ENCODE data around the gene SLC39A8. TPM values are rescaled to one million over a fixed set of nuclear protein-coding genes. Genes with fewer than 3 reads are reported as not detected.
"Not testable (repeated sequence)": the region's sequence is repeated elsewhere in the genome, so short reads cannot be mapped to it uniquely, and the experiment has no call there.

Gene SLC39A8
- 97.6 and 99.3 TPM in 2 replicates for total RNA-seq

DNA sequence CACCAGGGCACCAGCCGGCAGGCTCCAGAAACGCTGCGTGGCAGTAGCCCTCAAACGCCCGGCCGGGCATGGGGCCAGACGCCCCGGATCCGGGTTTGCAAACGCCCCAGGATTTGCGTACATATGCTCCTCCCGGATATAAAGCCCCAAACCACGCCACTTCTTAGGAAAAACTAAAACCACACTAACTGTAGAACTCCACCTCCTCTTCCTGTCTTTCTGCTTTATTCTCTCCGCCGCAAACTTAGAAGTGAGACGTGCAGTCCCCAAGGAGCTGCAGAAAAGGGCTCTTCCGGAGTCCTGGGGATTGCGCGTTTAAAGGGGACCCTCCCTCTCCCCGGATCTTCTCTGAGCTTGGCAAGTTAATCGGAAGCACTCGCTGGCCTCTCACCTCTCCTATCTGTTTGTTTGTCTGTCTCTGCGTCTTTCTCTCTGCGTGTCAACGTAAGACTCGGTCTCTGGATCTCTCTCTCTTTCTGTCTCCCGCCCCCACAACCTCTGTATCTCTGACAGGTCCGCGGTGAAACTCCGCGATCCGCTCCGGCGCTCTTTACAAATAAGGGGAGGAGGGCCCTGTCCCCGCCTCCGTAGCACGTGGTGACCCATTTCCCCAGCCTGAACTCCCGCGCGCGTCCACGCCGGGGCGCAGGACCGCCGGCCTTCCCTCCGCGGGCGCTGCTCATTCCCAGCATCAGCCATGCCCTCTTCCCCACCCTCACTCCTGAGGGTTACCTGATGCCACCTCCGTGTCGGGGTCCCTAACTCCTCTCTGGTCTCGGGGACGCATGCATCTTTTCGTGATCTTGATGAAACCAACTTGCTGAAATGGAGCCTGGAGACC lies at the start of gene SLC39A8:
SLC39A8 (minus strand) TSS at position 529 of the 841 bp plus-strand sequence. CDS start 820 bp downstream, outside the sequence.
- intact Hi-C loops (cut with micrococcal nuclease): loop anchor here (1.0 to 5.0 kb wide), 24 partner anchors 10 to 1325 kb away; partner anchors contain the start of genes BDH2, CENPE, CISD2 and MANBA

DNA sequence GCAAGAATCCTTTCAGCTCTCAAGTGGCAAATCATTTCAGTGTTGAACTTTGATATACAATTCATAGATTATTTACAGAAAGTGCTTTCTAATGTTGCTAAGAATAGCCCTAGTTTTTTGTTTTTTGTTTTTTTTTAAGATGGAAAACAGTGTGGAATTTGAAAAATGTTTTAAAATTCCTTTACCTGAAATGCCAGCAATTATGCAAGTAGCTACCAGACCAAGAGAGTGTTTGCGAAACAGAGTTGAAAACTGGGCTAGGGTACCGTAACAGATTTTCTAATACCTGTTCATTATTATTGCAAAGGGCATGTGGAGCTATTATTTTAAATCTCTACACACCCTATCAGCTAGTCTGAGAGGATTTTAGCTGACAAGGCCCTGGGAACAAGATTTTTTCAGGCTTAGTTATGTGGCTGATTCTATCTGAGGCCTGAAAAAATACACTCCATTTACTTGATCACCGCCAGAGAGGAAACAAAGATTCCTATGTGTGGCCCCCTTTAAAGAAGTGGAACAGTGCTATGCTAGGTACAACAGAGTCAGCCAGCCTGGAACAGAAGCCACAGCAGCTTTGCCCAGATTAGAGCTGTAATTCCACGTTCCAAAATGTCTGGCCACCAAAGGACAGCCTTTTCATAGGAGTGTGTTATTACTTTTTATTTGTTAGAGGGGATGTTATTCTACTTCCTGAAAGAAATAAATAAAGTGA lies 46.9 kb upstream of the SLC39A8 start:
- intact Hi-C loops (cut with micrococcal nuclease): no loop called here

DNA sequence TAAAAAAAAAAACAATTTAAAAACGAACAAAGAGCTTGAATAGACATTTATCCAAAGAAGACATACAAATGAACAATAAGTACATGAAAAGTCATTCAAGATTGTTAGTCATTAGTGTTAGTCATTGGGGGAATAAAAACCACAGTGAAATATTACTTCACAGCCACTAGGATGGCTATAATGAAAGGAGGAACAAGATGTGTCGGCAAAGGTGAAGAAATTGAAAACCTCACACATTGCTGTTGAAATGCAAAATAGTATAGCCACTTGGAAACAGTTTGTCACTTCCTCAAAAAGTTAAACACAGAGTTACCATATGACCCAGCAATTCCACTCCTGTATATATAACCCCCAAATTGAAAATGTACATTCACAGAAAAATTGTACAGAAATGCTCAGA lies 45.2 kb upstream of the SLC39A8 start:
- intact Hi-C loops (cut with micrococcal nuclease): loop anchor here (1.0 kb wide), 1 partner anchor 45 kb away; the partner anchor contains the start of gene SLC39A8

DNA sequence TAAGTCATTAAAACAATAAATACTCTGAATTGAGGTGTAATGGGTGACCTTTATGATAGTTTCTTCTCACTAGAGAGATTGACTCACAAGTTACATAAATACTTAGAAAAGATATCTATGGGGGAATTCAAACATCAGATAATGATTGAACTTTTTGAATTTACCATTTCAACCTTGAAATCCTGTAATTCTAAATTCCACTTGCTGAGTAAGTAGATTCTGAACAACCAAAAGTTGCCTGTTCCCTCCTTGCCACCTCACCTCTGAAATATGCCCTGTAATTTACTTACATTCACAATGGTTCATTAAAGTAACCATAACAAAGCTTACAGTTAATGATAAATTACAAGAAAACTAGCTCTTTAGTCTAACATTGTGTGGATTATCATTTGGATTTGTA lies 43.3 kb upstream of the SLC39A8 start:
- intact Hi-C loops (cut with micrococcal nuclease): no loop called here

DNA sequence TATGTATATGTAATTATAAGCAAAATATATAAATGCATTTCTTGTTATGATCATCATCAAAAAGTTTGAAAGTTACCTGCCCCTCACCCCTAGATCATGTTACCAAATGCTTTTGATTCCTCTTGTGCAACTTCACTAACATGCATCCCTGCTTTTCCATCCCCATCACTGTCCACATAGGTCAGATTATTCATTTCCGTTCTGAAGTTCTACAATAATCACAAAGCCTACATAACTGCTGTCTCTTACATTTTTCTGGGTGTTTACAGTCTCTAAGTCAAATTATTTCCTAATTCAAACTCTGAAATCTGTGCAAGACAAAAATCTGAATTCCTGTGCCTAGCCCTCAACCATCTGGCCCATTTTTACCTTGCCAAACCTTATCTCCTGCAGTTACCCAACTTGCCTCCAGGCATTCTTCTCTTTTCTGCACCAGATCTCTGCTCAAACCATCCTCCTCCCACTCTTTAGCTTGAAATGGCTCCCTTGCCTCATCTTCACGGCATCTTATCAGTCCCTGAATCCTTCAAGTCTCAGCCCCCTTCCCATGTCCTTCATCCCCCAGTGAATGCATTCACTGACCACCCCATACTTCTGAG lies 42.4 kb upstream of the SLC39A8 start:
- intact Hi-C loops (cut with micrococcal nuclease): no loop called here

DNA sequence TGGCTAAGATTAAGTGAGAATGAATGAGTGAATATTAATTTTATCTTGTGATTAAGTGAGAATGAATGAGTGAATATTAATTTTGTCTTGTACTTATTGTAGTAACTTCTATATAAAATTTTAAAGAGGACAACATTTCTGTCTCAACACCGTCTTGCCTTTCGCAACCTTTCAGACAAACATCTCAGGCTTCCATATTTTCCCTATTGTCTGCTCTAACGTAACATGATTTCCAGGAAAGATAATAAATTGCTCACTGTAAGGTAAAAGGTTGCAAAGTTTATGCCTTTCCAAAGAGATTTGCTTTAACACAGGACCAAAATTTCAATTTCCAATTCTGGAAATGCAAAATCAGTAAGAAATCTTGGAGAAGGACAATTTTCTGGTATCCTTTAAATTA lies 41.7 kb upstream of the SLC39A8 start:
- intact Hi-C loops (cut with micrococcal nuclease): no loop called here

DNA sequence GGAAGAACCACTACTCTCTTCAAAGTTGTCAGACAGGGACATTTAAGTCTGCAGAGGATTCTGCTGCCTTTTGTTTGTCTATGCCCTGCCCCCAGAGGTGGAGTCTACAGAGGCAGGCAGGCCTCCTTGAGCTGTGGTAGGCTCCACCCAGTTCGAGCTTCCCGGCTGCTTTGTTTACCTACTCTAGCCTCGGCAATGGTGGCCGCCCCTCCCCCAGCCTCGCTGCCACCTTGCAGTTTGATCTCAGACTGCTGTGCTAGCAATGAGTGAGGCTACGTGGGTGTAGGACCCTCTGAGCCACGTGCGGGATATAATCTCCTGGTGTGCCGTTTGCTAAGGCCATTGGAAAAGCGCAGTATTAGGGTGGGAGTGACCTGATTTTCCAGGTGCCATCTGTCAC lies 35.0 kb upstream of the SLC39A8 start:
- intact Hi-C loops (cut with micrococcal nuclease): not testable (repeated sequence)

DNA sequence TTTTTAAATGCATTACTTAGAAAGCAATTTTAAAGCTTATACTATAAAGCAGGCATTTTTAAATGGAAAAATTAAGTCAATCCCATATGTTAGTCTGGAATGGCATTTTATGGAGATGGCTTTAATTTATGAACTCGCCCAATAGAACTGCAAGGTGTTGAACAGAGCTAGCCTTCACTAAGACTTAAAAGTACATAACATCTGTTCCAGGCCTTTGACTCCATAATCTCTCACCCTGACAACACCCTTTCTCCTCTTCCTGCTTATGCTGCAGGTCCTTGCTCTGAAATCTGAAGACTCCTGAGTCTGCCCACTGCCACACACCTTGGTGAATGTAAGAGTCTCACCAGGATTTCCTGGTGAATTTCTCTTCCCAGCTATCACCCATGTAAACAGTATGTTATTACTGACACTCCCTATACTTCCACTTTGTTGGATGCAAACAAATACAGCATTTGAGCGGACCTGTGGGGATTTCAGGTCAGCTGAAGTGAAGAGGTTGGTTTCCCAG lies 17.7 kb upstream of the SLC39A8 start:
- intact Hi-C loops (cut with micrococcal nuclease): no loop called here

DNA sequence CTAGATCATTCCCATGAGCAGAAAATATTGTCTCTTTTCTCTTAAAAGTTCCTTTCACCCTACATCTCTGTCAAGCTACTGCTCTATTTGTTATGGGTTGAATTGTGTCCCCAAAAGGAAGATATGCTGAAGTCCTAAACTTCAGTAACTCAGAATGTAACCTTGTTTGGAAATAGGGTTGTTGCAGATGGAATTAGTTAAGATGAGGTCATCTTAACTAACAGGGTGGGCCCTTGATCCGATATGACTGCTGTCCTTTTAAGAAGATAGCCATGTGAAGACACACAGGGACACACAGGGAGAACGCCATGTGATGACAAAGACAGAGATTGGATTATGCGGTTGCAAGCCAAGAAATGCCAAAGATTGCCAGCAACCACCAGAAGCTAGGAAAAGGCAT lies 12.8 kb upstream of the SLC39A8 start:
- intact Hi-C loops (cut with micrococcal nuclease): no loop called here

DNA sequence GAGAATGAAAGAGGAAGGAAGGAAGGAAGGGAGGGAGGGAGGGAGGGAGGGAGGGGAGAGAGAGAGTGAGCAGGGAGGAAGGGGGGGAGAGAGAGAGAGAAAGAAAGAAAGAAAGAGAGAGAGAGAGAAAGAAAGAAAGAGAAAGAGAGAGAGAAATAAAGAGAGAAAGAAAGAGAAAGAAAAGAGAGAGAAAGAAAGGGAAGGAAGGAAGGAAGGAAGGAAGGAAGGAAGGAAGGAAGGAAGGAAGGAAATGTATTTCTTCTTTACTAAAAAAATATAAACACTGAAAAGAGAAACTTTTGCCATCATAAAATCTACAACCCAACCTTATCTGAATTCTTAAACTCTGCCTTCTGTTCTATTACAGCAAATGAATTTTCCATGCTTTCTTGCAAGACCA lies 12.4 kb upstream of the SLC39A8 start:
- intact Hi-C loops (cut with micrococcal nuclease): not testable (repeated sequence)

DNA sequence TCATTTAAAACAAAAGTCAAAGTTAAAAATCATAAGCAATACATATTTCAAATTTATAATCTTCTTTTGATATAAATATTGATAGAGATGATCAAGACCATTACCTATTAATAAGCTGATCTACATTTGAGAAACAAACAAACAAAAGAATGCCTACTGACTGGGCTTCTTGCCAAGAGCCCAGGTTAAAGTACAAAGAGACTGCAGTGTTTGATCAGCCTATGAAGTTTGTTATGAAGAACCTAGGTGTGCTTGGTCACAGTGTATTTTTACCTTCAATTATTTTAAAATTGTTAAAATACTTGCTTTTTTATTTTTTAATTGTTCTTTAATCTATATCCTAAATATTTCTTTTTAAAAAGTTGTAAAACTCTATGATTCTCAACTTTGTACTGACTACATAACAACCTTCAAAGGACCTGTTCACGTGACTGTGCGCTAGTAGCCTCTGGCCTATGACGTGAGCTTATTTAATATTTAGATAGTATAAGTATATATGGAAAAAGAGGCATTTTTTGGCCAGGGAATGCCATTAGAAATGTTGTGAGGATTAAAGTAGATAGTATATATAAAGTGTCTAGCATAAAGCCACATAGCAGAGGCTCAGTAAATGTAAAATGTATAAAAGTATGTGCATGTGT lies 11.4 kb upstream of the SLC39A8 start:
- intact Hi-C loops (cut with micrococcal nuclease): no loop called here

DNA sequence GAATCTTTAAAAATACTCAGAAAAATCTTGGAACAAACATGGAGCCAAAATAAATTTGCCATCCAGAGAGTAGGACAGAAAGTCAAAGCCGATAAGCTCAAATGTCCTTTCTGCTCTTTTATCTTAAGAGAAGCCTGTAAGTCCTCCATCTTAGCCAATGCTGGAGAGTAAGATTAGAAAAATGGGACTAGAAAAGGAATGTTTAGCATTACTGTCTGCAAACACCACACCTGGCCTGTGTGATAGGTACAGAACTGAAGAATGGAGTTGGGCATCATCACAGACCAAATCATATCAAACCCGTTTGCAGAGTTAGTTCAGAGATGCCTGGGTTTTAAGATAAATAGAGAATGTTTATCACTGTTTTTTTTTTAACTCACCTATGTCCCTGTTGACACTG lies 10.5 kb upstream of the SLC39A8 start:
- intact Hi-C loops (cut with micrococcal nuclease): no loop called here

DNA sequence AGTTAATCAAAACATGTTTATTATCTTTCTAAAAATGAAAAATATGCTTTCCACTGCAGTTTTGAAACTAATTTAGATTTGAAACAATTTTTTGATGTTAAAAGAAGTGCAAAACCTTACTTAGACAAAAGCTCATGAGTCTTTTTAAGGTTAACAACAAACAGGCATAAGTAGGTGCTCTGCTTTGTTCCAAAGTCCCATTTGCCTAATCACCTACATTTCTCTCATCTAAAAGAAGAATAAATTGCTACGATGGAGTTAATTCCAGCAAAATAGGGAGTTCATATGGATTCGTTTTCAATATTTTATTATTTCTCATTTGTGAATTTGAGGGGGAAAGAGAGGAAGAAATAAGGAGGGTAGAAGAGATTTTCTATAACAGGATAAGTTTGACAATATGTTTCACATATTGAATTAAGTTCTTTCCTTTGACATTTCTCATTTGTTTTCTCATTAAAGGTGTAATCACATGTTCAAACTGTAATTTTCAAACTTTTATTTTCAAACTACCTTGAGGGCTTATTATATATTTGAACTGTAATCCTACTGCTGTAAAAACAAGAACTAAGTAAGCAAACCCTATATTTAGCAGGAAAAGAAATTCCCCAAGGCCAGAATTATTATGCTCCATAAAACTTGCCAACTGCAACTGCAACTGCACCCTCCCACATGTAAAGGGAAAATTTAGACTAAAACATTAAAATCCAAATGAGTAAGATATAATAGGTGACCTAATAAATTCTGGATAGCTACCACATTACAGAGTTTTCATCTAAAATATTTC lies 9.6 kb upstream of the SLC39A8 start:
- intact Hi-C loops (cut with micrococcal nuclease): no loop called here

DNA sequence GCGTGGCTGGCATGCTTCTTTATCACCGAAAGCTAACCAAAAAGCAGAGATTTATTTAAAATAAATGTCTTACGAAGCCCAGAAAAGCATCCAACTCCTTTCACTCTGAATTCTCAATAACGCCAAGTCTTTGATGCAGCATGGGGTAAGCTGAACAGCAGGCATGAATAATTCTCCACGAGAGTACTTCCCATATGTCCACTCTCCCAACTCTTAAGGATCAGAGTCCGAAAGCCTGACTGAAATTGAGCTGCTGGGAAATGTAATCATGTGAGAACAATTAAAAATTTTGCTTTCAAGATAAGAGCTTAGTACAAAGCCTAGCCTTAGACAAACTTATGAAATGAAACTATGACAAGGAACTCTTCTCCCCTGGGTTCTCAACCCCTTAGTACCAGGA lies 7.5 kb upstream of the SLC39A8 start:
- intact Hi-C loops (cut with micrococcal nuclease): no loop called here

DNA sequence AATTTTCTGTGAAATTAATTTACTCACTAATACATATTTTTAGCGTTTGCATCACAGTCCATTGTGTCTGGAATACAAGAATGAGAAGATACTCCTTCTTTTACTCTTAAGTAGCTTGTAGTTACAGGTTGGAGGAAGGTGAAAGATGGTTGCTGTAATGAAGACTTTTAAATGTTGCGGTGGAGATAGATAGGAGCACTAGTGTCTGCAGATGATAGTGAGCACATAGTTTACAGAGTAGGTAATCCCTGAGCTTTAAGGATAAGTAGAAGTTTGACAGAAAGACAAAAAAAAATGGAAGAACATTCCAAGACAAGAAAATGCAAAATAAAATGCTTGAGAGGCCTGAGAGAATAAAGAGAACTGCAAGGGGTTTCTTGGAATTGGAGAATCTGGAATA lies 5.4 kb upstream of the SLC39A8 start:
- intact Hi-C loops (cut with micrococcal nuclease): no loop called here

DNA sequence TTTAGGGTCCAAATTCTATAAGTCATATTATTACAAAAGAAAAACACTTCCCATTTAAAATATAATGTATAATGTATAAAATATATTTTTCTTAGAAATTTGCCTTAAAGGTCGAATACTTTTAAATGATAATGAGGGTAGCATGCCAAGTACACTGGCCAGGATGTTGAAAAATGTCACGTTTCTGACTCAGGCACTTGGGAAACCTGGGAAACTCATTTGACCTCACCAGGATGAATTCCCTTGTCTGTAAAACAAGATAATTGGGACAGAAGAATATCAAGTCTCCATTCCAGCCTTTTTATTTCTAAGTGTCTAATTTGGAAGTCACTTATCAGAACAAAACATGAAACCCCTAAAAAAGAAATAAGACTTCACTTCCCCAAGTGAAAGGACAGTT lies 3.4 kb upstream of the SLC39A8 start:
- intact Hi-C loops (cut with micrococcal nuclease): loop anchor here (5.0 kb wide), 1 partner anchor 1141 kb away; no protein-coding TSS in a partner anchor

DNA sequence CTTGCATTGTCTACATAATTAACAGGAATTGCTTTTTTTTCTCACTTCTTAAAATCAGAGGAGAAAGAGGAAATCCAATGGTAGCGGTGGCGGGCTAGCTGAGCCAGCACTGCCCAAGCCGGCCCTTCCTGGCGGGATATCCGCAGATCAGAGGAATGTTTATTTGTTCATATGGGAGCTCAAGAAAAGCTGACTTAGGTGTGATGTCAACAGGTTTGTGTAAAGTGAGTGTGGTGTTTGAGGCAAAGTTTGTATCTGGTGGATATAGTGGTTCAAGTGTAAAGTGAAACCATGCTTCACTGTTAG lies 466 bp upstream of the SLC39A8 start:
- intact Hi-C loops (cut with micrococcal nuclease): loop anchor here (1.0 to 5.0 kb wide), 21 partner anchors 45 to 1325 kb away; partner anchors contain the start of genes BDH2, CENPE, CISD2 and PPP3CA

DNA sequence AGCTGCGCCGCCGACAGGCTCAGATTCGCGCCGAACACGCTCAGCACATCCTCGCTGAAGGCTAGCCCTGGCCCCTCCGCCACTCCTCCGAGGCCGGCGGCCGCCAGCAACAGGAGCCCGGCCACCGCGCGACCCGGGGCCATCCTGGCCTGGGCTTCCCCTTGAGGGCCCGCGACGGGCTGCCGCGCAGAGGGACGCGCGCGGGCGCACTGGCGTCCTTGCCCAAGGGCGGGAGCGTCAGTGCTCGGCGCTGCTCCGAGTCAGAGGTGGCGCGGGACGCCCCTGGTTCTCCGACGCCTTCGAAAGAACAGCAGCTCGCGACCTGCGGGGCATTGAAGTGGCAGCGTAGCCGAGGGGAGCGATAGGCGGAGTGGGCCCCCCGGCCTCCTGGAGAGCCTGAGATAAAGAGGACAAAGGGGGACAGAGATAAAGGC lies 745 bp downstream of the SLC39A8 start:
- intact Hi-C loops (cut with micrococcal nuclease): loop anchor here (1.0 to 5.0 kb wide), 6 partner anchors 9 to 1177 kb away; partner anchors contain the start of gene MANBA

DNA sequence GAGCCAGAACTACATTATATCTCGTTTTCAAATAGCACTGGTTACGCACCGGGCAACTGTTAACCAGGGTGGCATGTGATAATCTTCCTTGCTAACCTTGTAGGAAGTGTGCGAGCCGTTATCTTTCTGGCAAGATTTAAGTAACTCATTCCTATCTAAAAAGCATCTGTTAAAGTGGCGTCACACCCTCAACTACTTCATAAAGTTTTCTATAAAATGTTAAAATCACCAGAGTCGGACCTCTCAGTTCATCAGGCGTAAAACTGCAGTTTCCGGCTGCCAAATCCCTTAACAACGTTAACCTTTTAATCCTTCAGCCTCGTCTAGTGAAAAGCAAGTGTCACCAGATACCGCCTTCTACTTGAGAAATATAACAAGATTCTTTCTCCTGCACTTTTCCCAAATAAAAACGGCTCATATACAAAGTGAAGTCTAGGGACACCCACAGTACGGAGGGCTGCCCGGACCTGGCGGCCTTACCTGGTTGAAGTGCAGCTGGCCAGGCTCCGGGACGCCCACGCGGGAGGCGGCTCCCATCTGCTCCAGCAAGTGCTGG lies 1.2 kb downstream of the SLC39A8 start:
- intact Hi-C loops (cut with micrococcal nuclease): loop anchor here (1.0 to 5.0 kb wide), 6 partner anchors 9 to 1177 kb away; partner anchors contain the start of gene MANBA

Measured in T-helper 1 cell treated with Interleukin-12 subunit alpha and Interleukin-12 subunit beta and Interleukin-4 antibody, amounts not matched to agents 30 ng/mL and 1 ng/mL, for 36 hours (primary cell).